Inferior parietal cortex (tissue), 1 donor: Measurements from ENCODE around the gene TSPEAR.
"Not testable (repeated sequence)": the region's sequence is repeated elsewhere in the genome, so short reads cannot be mapped to it uniquely, and the experiment has no call there.

Experiments
- DNase-seq: peaks from one replicate; pipeline ENCODE4 v3.0.0-alpha.2; 2016; ENCODE audit errors: extremely low spot score

The TSPEAR gene

GRCh38 chr21:44589094-44589493 is 122.3 kb downstream of the TSPEAR start:
- DNase-seq: no peak

GRCh38 chr21:44585892-44586291 is 125.5 kb downstream of the TSPEAR start:
- DNase-seq: no peak

- DNase-seq: no peak
These were observed 127.6 kb downstream of the TSPEAR start for GRCh38 chr21:44583800-44584147.

- no peak for DNase-seq
These were observed 128.1 kb downstream of the TSPEAR start for GRCh38 chr21:44583089-44583799.

GRCh38 chr21:44582055-44582454 is 129.3 kb downstream of the TSPEAR start:
- DNase-seq: no peak

GRCh38 chr21:44581158-44581557 is 130.2 kb downstream of the TSPEAR start:
- no peak for DNase-seq

- not testable (repeated sequence) for DNase-seq
These were observed 131.0 kb downstream of the TSPEAR start, which contains the start of gene KRTAP10-5 for GRCh38 chr21:44580231-44580821. Gene KRTAP10-5 (minus strand): TSS chr21:44580604. CDS start chr21:44580578, 26 bp downstream.

- no peak for DNase-seq
These were observed 131.6 kb downstream of the TSPEAR start for GRCh38 chr21:44579833-44580144.

- no peak for DNase-seq
These were observed 132.1 kb downstream of the TSPEAR start for GRCh38 chr21:44579056-44579832.

GRCh38 chr21:44578371-44579055 is 132.9 kb downstream of the TSPEAR start:
- DNase-seq: no peak

GRCh38 chr21:44576025-44576420 is 135.3 kb downstream of the TSPEAR start:
- DNase-seq: no peak

- DNase-seq: no peak
These were observed 135.9 kb downstream of the TSPEAR start for GRCh38 chr21:44575307-44576024.

- no peak for DNase-seq
These were observed 136.7 kb downstream of the TSPEAR start for GRCh38 chr21:44574457-44575306.

- not testable (repeated sequence) for DNase-seq
These were observed 137.5 kb downstream of the TSPEAR start, which contains the start of gene KRTAP10-4 for GRCh38 chr21:44573630-44574456. Gene KRTAP10-4 (plus strand): TSS chr21:44573729. CDS start chr21:44573759, 30 bp downstream.

GRCh38 chr21:44572959-44573583 is 138.3 kb downstream of the TSPEAR start:
- DNase-seq: no peak

- no peak for DNase-seq
These were observed 139.3 kb downstream of the TSPEAR start for GRCh38 chr21:44571844-44572782.

GRCh38 chr21:44571296-44571695 is 140.1 kb downstream of the TSPEAR start:
- DNase-seq: no peak

- no peak for DNase-seq
These were observed 141.4 kb downstream of the TSPEAR start for GRCh38 chr21:44569861-44570517.
